GM13976 (cell line): ENCODE measurements around the gene BTBD7.
A peak's percentile ranks its signal among the peaks of the same experiment; 100 is the strongest.

ENCODE experiments used
- DNase-seq: peaks from one replicate; pipeline ENCODE4 v3.0.0; 2012; ENCODE audit warnings: low spot score
- CTCF ChIP-seq: IDR thresholded peaks from 2 replicates; pipeline ENCODE4 v1.5.1; 2012; ENCODE audit warnings: borderline replicate concordance, mild to moderate bottlenecking; ENCODE audit not compliant: insufficient read depth; ENCODE audit errors: extremely low read depth, missing control alignments, control extremely low read depth
- in situ Hi-C: fragments of 300-500 bp; cut with MboI; formaldehyde crosslinking; loops from one replicate; pipeline ENCODE4 v1.12.0; 2022; ENCODE audit warnings: low sequenced_read_pairs, mixed read lengths, inconsistent platforms; ENCODE audit not compliant: unreplicated experiment

BTBD7 gene

DNA sequence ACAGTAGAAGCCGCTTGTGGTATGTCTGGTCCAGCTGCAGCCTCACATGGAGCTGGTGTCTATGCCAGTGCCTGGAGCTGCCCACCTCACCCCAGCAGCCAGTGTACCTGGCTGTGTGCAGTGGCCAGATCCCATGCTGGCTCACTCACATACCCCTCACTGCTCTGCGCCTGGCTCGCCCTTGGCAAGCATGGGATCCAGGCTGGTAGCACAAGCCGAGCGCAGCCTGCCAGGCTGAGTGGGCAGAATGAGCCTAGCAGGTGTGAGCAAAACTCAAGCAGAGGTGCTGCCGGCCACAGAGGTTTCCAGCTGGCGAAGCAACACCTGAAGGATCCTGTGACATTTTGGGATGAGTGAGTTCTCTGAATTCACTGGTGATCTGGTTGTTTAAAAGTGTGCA lies 5.0 kb upstream of the BTBD7 start:
- TF ChIP-seq CTCF, result no peak
- DNase-seq, result no peak
- in situ Hi-C loops, result no loop called here

- TF ChIP-seq CTCF, result peak; percentile 14
- in situ Hi-C loops, result no loop called here
Measured at GRCh38 chr14:93337143-93337753, 4.4 kb upstream of the BTBD7 start.

DNA sequence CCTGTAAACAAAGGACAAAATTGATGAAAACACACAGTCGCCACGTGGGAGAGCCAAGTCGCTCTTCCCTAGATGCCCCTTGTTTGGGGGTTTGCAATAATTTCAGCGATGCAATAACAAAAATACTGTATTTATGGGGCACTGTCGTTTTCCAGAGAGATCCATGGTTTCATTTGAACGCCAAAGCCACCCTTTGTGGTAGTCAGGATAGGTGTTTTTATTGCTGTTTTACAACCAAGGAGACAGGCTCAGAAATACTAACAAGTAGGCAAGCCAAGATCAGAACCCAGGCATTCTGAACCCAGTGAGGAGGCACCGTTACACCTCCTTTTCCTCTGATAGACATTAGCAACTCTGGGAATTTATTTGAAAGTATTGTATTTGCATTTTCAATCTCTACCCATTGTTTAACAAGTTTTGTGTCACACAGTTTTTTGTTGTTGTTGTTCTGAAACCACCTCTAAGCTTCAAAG lies 831 bp upstream of the BTBD7 start:
- TF ChIP-seq CTCF, result no peak
- no peak for DNase-seq
- in situ Hi-C loops, result no loop called here

More at GRCh38 chr14:93337143-93337753, 4.4 kb upstream of the BTBD7 start:
- no peak for DNase-seq

- DNase-seq, result peak; percentile 77
- in situ Hi-C loops, result no loop called here
Measured at GRCh38 chr14:93332397-93332852, 411 bp downstream of the BTBD7 start.

DNA sequence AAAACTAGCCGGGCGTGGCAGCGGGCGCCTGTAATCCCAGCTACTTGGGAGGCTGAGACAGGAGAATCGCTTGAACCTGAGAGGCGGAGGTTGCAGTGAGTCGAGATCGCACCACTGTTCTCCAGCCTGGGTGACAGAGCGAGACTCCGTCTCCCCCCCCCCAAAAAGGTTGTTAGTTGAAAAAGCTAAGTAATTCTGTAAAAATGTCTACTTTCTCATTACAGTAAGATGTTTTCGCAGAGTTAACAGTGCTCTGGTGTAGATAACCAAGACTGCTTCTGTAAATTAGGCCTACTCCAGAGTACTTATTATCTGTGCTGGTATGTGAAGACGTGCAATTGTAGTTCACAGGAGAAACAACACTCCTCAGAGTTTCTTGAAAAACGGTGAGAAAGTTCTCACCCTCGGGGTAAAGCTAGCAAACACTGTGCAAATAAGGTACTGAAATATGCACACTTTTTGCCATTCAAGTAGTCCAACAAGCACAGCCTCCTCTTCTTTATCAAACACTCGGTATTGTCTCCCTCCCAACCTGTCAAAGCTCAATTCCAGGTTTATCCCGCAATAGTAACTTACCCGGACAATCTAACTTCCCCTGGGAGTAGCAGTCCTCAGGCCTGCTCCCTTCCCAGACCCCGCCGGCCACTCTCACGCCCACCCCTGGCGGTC lies 974 bp downstream of the BTBD7 start:
- in situ Hi-C loops, result no loop called here
- no peak for DNase-seq
- no peak for TF ChIP-seq CTCF

More at GRCh38 chr14:93332397-93332852, 411 bp downstream of the BTBD7 start:
- TF ChIP-seq CTCF, result no peak

- no peak for DNase-seq
- no peak for TF ChIP-seq CTCF
- in situ Hi-C loops, result no loop called here
Measured at GRCh38 chr14:93331002-93331727, 1.7 kb downstream of the BTBD7 start.
